Measurements from ENCODE around the gene NTNG1. TPM values are rescaled to one million over a fixed set of nuclear protein-coding genes. Genes with fewer than 3 reads are reported as not detected.

NTNG1 gene
- total and polyA plus RNA-seq, 2 of the 4 experiments (the other 2 are of a cell fraction), result 1.2 to 2.3 TPM

GRCh38 chr1:107529511-107530149 lies 388.8 kb downstream of the NTNG1 start:
- WGBS, 2 experiments (ENCODE audit: extremely low coverage in 2 of 2, insufficient read length in 1 of 2), result no CpG with 5 or more reads among the region's 6 CpGs
- Histone ChIP-seq H3K23ac (ENCODE audit: low read depth, low read length) (no peak overlapping the region), H4K8ac (ENCODE audit: low read depth in 2 of 2, low read length in 2 of 2) (no peak overlapping the region), H3K14ac (replicated peaks; ENCODE audit: low read depth, low read length) (no peak overlapping the region), H3K4me1 (ENCODE audit: control insufficient read depth, insufficient read depth, low read length) (no peaks in the 10 kb centered on the region), H3K4me3 (ENCODE audit: insufficient read depth, low read depth, low read length) (no peak overlapping the region), H4K91ac (ENCODE audit: insufficient read depth, low read depth, low read length) (no peak overlapping the region), H3K36me3 (ENCODE audit: control insufficient read depth, insufficient read depth, low read length) (no peaks in the 10 kb centered on the region), H2BK5ac (ENCODE audit: low read depth, low read length, poor library complexity, severe bottlenecking) (no peak overlapping the region), H3K27ac (ENCODE audit: insufficient read depth, low read length) (no peak overlapping the region), H3K56ac (ENCODE audit: extremely low read depth, insufficient read depth, low read length) (no peak overlapping the region), H3K4me2 (ENCODE audit: low read depth, low read length) (no peak overlapping the region), H2AK9ac (replicated peaks; ENCODE audit: low read depth, low read length, poor library complexity) (no peak overlapping the region), H3K18ac (ENCODE audit: low read depth, low read length) (no peak overlapping the region), H3K4ac (ENCODE audit: low read depth, low read length) (no peak overlapping the region), H3K9ac (ENCODE audit: low read depth, low read length) (no peak overlapping the region), H4K20me1 (ENCODE audit: insufficient read depth, low read length) (no peaks in the 10 kb centered on the region), H3K27me3 (ENCODE audit: control insufficient read depth, insufficient read depth, low read length) (no peaks in the 10 kb centered on the region), H2BK120ac (ENCODE audit: low read depth, low read length) (no peak overlapping the region), H3K79me1 (ENCODE audit: low read depth in 1 of 2, low read length in 2 of 2) (no peaks in the 10 kb centered on the region), H3K9me1 (ENCODE audit: insufficient read depth, low read length) (no peaks in the 10 kb centered on the region), H2AK5ac (ENCODE audit: low read depth, low read length) (no peak overlapping the region), H2AFZ (replicated peaks; ENCODE audit: low read length, poor library complexity) (no peak overlapping the region), H4K5ac (ENCODE audit: low read depth, low read length) (no peak overlapping the region), H2BK15ac (ENCODE audit: low read depth, low read length) (no peak overlapping the region), H2BK20ac (ENCODE audit: low read depth, low read length) (no peak overlapping the region), H3K9me3 (ENCODE audit: control insufficient read depth, insufficient read depth, low read length) (no peaks in the 10 kb centered on the region)
- ATAC-seq (ENCODE audit: low read depth) (peak; percentile 91), DNase-seq (peak; percentile 35)
- ChIA-PET CTCF (interaction anchor here (0.6 to 1.2 kb wide), 3 partner anchors 12 to 218 kb away, joined by 3 to 4 read pairs (median 3); no protein-coding TSS in a partner anchor), POLR2A (ENCODE audit: unreplicated experiment) (no interaction called here)
- dilution Hi-C loops (cut with HindIII; ENCODE audit: low sequenced_read_pairs, unreplicated experiment), result no loop called here
- in situ Hi-C loops (cut with MboI; ENCODE audit: low sequenced_read_pairs), result no loop called here
- no TSS peak for BruUV-seq (replicated peaks)
- intact Hi-C loops (cut with micrococcal nuclease), result loop anchor here (2.0 to 10.0 kb wide), 2 partner anchors 225 to 253 kb away; no protein-coding TSS in a partner anchor
- TF ChIP-seq MXI1 (IDR thresholded peaks at IDR 0.05; ENCODE audit: borderline replicate concordance, low read depth, low read length), result no peak
- TF ChIP-seq POLR2A (IDR thresholded peaks at IDR 0.05; ENCODE audit: low read depth, low read length), result no peak
- no peak for TF ChIP-seq USF2 (IDR thresholded peaks at IDR 0.05; ENCODE audit: low read depth, low read length)
- TF ChIP-seq RCOR1 (IDR thresholded peaks at IDR 0.05; ENCODE audit: insufficient replicate concordance, low read length), result no peak
- TF ChIP-seq SMC3 (IDR thresholded peaks at IDR 0.05; ENCODE audit: low read depth, low read length), result 0 out of 2 replicates have a peak, but pooled peaks have one; percentile 17
- no peak for TF ChIP-seq BHLHE40 (IDR thresholded peaks at IDR 0.05; ENCODE audit: low read depth, low read length)
- peak; percentile 42 for TF ChIP-seq RAD21 (IDR thresholded peaks at IDR 0.05; ENCODE audit: low read length)
- peak; percentile 49 for TF ChIP-seq CTCF (conservative IDR thresholded peaks at IDR 0.05; ENCODE audit: low read depth, low read length)
- TF ChIP-seq FOS (IDR thresholded peaks at IDR 0.05; ENCODE audit: low read depth, low read length), result no peak
- TF ChIP-seq CHD1 (IDR thresholded peaks at IDR 0.05; ENCODE audit: low read depth, low read length), result no peak
- no peak for TF ChIP-seq MAFK (IDR thresholded peaks at IDR 0.05; ENCODE audit: low read depth, low read length)
- no peak for TF ChIP-seq CEBPB (IDR thresholded peaks at IDR 0.05; ENCODE audit: low read depth, low read length)
- no peak for TF ChIP-seq MAZ (IDR thresholded peaks at IDR 0.05; ENCODE audit: borderline replicate concordance, low read depth, low read length)
- no peak for TF ChIP-seq RFX5 (IDR thresholded peaks at IDR 0.05; ENCODE audit: low read depth, low read length)
- no peak for TF ChIP-seq NFE2L2 (IDR thresholded peaks at IDR 0.05; ENCODE audit: low read depth, low read length)
- TF ChIP-seq ELK1 (IDR thresholded peaks at IDR 0.05; ENCODE audit: borderline replicate concordance, low read depth, low read length), result no peak

Measured in IMR-90 (cell line).